Subcutaneous adipose tissue (tissue), 4 donors: Measurements from ENCODE around the gene CYP19A1. TPM values are rescaled to one million over a fixed set of nuclear protein-coding genes. Genes with fewer than 3 reads are reported as not detected.

Experiments used
- CTCF ChIP-seq: fragments of 450-650 bp; IDR thresholded peaks from one replicate; pipeline ENCODE4 v1.5.1; 2016; ENCODE audit warnings: low read depth, mild to moderate bottlenecking, control low read depth, antibody characterized with exemption, moderate library complexity
- total RNA-seq, 4 donors: library from RNA; depleted of rRNA; stranded (reverse); fragments of >200 nt; gene quantifications; one replicate each; pipeline ENCODE4 v1.1.0, GENCODE V29; 2016

Gene CYP19A1
- total RNA-seq, 4 donors from 2014 or later = 0.75 to 16.7 (median 8.3) TPM

DNA sequence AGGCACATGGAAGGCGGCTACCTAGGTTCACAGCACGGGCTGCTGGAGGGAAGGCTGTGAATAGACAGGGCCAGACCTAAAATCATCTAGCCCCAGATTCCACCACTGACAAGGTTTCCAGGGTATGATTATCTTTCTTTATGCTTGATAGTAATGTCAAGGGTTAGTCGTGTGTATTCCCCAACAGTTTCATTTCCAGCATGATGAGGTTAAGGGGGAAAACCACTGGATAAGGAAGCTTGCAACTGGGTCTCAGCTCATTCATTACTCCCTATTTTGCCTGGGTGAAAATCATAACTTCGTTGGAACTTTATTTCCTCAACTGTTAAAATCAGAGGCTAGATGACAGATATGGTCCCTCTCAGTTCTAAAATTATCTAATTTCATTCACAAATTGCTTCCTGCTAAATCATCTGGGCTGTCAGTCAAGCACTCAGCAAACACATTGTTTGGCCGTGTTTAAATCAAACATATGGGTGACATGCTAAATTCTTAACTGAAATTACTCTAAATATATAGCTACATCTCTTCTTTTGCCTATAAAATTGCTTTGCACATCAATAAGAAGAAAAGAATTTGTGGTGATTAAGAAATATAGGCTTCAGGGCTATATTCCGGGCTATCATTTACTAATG, 111.7 kb downstream of the CYP19A1 start:
- TF ChIP-seq CTCF = no peak

- TF ChIP-seq CTCF = no peak
These were observed 114.0 kb downstream of the CYP19A1 start for GRCh38 chr15:51224428-51224827.

- no peak for TF ChIP-seq CTCF
These were observed 114.6 kb downstream of the CYP19A1 start for GRCh38 chr15:51223771-51224229.

DNA sequence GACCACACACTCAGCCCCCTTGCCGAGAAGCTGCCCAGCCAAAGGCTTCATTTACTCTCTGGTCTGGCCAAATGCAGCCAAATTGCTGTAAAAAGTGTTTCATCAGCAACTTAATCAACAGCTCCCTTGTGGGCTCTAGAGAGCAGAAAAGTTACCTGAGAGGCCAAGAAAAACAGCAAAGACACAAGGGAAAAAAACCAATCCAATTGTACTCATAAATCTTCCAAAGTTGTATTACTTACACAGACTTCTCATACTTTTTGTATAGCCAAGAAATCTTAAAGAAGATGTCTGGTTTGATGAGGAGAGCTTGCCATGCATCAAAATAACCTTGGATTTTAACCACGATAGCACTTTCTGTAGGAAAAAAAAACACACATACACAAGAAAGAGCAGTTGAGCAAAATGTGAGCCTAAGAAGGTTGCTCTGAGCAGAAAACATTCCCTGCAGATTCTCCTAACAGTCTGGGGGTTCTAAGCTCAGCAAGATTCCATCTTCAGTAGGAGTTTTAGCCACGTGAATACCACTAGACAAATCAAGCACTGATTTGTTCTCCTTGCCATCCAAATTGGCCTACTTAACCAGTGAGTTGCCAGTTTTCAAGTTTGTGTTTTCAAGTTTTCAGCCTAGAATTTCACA, 120.0 kb downstream of the CYP19A1 start:
- TF ChIP-seq CTCF = no peak

DNA sequence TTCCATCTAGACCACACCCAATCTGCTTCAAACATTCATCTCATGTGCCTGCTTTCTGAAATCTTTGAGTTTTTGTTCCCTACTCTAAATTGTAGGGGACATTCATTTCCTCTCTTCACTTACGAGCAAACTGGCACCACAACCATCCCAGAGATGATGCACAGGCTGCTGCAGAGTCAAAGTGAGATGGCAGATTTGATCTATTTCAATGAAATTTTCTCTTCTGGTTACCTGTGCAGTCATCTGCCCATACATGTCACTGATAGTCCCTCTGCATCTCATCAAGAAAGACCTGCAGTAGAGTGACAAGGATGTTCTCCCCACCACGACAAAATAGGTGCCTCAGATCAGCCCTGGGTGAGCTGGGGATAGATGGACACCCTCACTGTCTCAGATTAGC, 125.5 kb downstream of the CYP19A1 start:
- TF ChIP-seq CTCF = no peak

DNA sequence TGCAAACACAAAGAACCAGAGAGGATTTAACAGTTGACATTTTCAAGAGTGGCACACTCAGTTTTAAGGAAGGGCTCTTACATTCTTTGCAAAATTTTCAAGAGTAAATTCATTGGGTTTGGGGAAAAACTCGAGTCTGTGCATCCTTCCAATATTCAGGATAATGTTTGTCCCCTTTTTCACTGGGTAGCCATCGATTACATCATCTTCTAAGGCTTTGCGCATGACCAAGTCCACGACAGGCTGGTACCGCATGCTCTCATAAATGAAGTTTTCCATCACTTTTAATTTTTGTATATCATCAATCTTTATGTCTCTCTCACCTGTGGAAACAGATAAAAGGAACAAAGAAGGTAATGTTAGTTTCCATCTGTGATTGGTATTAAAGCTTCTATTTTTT, 126.2 kb downstream of the CYP19A1 start:
- TF ChIP-seq CTCF = no peak

DNA sequence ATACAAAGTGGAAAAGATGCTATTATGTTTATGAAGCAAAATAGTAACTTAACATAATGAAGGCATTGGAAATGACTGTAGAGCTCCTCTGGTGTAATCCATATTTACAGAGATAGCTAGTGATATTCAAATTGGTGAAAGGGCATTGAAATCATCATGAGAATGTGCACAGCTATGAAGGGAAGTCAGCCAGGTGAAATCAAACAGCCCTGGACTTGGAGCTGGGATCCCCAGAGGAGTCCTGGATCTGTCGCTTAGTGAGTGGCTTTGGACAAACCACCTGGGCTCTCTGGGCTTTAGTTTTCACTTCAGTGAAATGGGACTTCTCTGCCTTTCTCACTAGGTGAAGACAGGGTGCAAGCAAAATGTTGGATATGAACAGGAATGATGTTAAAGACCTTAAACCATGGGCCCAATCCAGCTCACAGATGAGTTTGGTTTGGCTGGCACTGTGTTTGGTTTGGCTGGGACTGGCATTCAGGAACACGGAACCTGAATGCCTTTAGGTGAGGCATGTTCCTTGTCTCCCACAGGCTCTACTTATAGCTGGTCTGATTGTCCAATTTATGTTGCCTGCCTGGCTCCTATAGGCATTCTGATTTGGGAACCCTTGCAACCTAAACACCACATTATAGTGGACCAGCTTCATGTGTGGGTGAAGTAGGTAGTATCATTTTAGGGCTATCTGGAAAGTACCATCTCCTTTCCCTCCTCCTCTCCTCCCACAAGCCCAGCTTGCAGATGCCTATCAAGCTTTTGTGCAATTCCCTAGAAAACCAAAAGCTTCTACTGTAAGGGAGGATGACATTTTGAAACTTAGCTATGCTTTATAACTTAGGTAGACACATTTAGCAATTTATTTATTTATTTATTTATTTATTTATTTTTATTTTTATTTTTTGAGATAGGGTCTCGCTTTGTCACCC, 133.1 kb downstream of the CYP19A1 start:
- TF ChIP-seq CTCF = no peak
